ENCODE measurements around the gene LRRC4C. TPM values are rescaled to one million over a fixed set of nuclear protein-coding genes. Genes with fewer than 3 reads are reported as not detected.
A peak's percentile ranks its signal among the peaks of the same experiment; 100 is the strongest.

LRRC4C gene
- total RNA-seq, 1 experiment from 2014 or later = not detected

GRCh38 chr11:41384329-41384728, 75.1 kb downstream of the LRRC4C start:
- no peaks in the 10 kb centered on the region for H3K9me3 ChIP-seq
- DNase-seq = no peak
- H3K4me3 ChIP-seq = no peak overlapping the region
- H3K36me3 ChIP-seq = no peaks in the 10 kb centered on the region
- no peaks in the 10 kb centered on the region for H3K27me3 ChIP-seq

GRCh38 chr11:41383768-41384167, 75.7 kb downstream of the LRRC4C start:
- Histone ChIP-seq H3K36me3 (no peaks in the 10 kb centered on the region), H3K27me3 (no peaks in the 10 kb centered on the region), H3K4me3 (no peak overlapping the region), H3K9me3 (no peaks in the 10 kb centered on the region)
- DNase-seq = no peak

- DNase-seq = peak; percentile 33
- Histone ChIP-seq H3K27me3 (no peaks in the 10 kb centered on the region), H3K36me3 (no peaks in the 10 kb centered on the region), H3K9me3 (no peaks in the 10 kb centered on the region), H3K4me3 (no peak overlapping the region)
Measured at GRCh38 chr11:41382927-41383326, 76.5 kb downstream of the LRRC4C start.

GRCh38 chr11:41379084-41379483, 80.4 kb downstream of the LRRC4C start:
- Histone ChIP-seq H3K27me3 (no peaks in the 10 kb centered on the region), H3K9me3 (no peaks in the 10 kb centered on the region), H3K36me3 (no peaks in the 10 kb centered on the region), H3K4me3 (no peak overlapping the region)
- DNase-seq = no peak

- no peak for DNase-seq
- Histone ChIP-seq H3K27me3 (no peaks in the 10 kb centered on the region), H3K4me3 (no peak overlapping the region), H3K9me3 (no peaks in the 10 kb centered on the region), H3K36me3 (no peaks in the 10 kb centered on the region)
Measured at GRCh38 chr11:41377709-41378394, 81.6 kb downstream of the LRRC4C start.

- Histone ChIP-seq H3K9me3 (peaks cover 2% of the 10 kb centered on the region), H3K4me3 (no peak overlapping the region)
- no peak for DNase-seq
Measured at GRCh38 chr11:41351825-41352224, 107.6 kb downstream of the LRRC4C start.

GRCh38 chr11:41346042-41346441, 113.4 kb downstream of the LRRC4C start:
- Histone ChIP-seq H3K27me3 (no peaks in the 10 kb centered on the region), H3K4me3 (no peak overlapping the region), H3K36me3 (no peaks in the 10 kb centered on the region), H3K9me3 (no peaks in the 10 kb centered on the region)
- no peak for DNase-seq

More at GRCh38 chr11:41351825-41352224, 107.6 kb downstream of the LRRC4C start:
- Histone ChIP-seq H3K36me3 (no peaks in the 10 kb centered on the region), H3K27me3 (no peaks in the 10 kb centered on the region)

GRCh38 chr11:41334007-41334933, 125.2 kb downstream of the LRRC4C start:
- DNase-seq = no peak
- no peaks in the 10 kb centered on the region; the same call in 1 of the 2 replicates for H3K9me3 ChIP-seq
- no peaks in the 10 kb centered on the region for H3K27me3 ChIP-seq
- no peak overlapping the region for H3K4me3 ChIP-seq
- H3K36me3 ChIP-seq = no peaks in the 10 kb centered on the region

- no peak overlapping the region for H3K4me3 ChIP-seq
- no peaks in the 10 kb centered on the region; the same call in 1 of the 2 replicates for H3K9me3 ChIP-seq
Measured at GRCh38 chr11:41333357-41333756, 126.1 kb downstream of the LRRC4C start.

GRCh38 chr11:41328324-41328723, 131.1 kb downstream of the LRRC4C start:
- H3K36me3 ChIP-seq = no peaks in the 10 kb centered on the region
- no peak overlapping the region for H3K4me3 ChIP-seq
- no peaks in the 10 kb centered on the region for H3K27me3 ChIP-seq
- DNase-seq = no peak
- H3K9me3 ChIP-seq = no peaks in the 10 kb centered on the region

More at GRCh38 chr11:41333357-41333756, 126.1 kb downstream of the LRRC4C start:
- Histone ChIP-seq H3K36me3 (no peaks in the 10 kb centered on the region), H3K27me3 (no peaks in the 10 kb centered on the region)
- DNase-seq = no peak

- no peaks in the 10 kb centered on the region for H3K9me3 ChIP-seq
- DNase-seq = no peak
- H3K36me3 ChIP-seq = no peaks in the 10 kb centered on the region
- no peaks in the 10 kb centered on the region for H3K27me3 ChIP-seq
- H3K4me3 ChIP-seq = no peak overlapping the region
Measured at GRCh38 chr11:41323446-41323845, 136.0 kb downstream of the LRRC4C start.

GRCh38 chr11:41320653-41321052, 138.8 kb downstream of the LRRC4C start:
- H3K4me3 ChIP-seq = no peak overlapping the region
- H3K36me3 ChIP-seq = no peaks in the 10 kb centered on the region
- DNase-seq = no peak
- H3K27me3 ChIP-seq = no peaks in the 10 kb centered on the region
- no peaks in the 10 kb centered on the region for H3K9me3 ChIP-seq

GRCh38 chr11:41320238-41320637, 139.2 kb downstream of the LRRC4C start:
- Histone ChIP-seq H3K36me3 (no peaks in the 10 kb centered on the region), H3K9me3 (no peaks in the 10 kb centered on the region), H3K27me3 (no peaks in the 10 kb centered on the region), H3K4me3 (no peak overlapping the region)
- DNase-seq = no peak

- H3K36me3 ChIP-seq = no peaks in the 10 kb centered on the region
- H3K4me3 ChIP-seq = no peak overlapping the region
- H3K9me3 ChIP-seq = no peaks in the 10 kb centered on the region
- DNase-seq = no peak
- no peaks in the 10 kb centered on the region for H3K27me3 ChIP-seq
Measured at GRCh38 chr11:41319434-41319833, 140.0 kb downstream of the LRRC4C start.

GRCh38 chr11:41316751-41317150, 142.7 kb downstream of the LRRC4C start:
- Histone ChIP-seq H3K4me3 (no peak overlapping the region), H3K9me3 (no peaks in the 10 kb centered on the region), H3K36me3 (no peaks in the 10 kb centered on the region), H3K27me3 (no peaks in the 10 kb centered on the region)
- DNase-seq = peak; percentile 19

- no peaks in the 10 kb centered on the region for H3K27me3 ChIP-seq
- H3K36me3 ChIP-seq = no peaks in the 10 kb centered on the region
- DNase-seq = no peak
- no peaks in the 10 kb centered on the region for H3K9me3 ChIP-seq
- no peak overlapping the region for H3K4me3 ChIP-seq
Measured at GRCh38 chr11:41313226-41313625, 146.2 kb downstream of the LRRC4C start.

GRCh38 chr11:41309716-41310115, 149.7 kb downstream of the LRRC4C start:
- H3K4me3 ChIP-seq = no peak overlapping the region
- H3K36me3 ChIP-seq = no peaks in the 10 kb centered on the region
- no peak for DNase-seq
- no peaks in the 10 kb centered on the region for H3K27me3 ChIP-seq
- H3K9me3 ChIP-seq = no peaks in the 10 kb centered on the region

Data from MG63 (cell line).